ENCODE results near the gene TAF8.

The TAF8 gene

DNA sequence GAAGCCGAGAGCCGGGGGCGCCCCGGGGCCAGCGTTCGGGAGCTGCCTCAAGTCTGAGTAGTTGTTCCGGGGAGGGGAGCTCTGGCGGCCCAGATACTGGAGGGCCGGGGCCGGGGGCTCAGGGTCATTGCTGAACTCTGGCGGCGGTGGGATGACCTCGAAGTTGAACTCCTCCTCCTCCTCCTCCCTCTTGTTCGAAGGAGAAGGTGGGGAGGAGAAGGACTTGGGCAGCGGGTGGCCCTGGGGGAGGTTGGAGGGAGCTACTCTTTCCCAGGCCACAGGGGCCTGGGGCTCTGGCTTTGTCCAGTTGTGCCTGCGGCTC, 54.4 kb downstream of the TAF8 start:
- no peaks in the 10 kb centered on the region for H3K9me3 ChIP-seq (ENCODE audit: control insufficient read depth in 1 of 2, low read length in 2 of 2)
- H3K4me1 ChIP-seq (ENCODE audit: control insufficient read depth in 1 of 2, insufficient read depth in 2 of 2, low read length in 2 of 2), result peaks cover 0 to 5% of the 10 kb centered on the region in 2 donors
- H3K4me3 ChIP-seq (ENCODE audit: low read depth in 1 of 2, low read length in 2 of 2), result peak overlapping the region in 1 of 2 donors; percentile 60
- no peaks in the 10 kb centered on the region for H3K27me3 ChIP-seq (ENCODE audit: low read depth, low read length)
- H3K36me3 ChIP-seq (ENCODE audit: control insufficient read depth in 1 of 2, insufficient read depth in 2 of 2, low read length in 2 of 2), result peaks cover 0 to 7% of the 10 kb centered on the region in 2 donors
- H3K27ac ChIP-seq (ENCODE audit: low read length), result no peak overlapping the region

DNA sequence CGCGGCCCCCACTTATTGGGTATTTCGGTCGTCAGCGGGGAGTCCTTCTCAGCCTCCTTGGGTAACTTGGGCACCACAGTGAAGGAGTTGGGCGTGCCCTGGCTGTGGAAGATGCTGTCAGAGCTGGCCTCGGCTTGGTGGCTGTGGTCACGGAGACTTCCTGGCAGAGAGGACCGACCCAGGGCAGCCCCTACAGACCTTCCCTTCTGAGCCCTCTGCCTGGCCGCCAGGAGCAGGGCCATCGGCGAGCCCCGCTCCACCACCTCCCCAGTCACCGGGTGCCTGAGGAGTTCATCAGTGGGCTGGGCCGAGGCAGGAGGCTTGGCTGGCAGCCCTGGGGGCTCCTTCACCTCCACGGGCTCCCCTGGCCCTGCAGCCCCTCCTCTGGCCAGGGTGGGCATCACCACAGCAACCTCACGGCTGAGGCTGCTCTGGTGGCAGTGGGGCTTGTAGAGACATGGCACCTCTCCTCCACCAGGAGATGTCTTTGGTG, 54.9 kb downstream of the TAF8 start:
- Histone ChIP-seq H3K27ac (ENCODE audit: low read length) (no peak overlapping the region), H3K4me1 (ENCODE audit: control insufficient read depth in 1 of 2, insufficient read depth in 2 of 2, low read length in 2 of 2) (peaks cover 0 to 5% of the 10 kb centered on the region in 2 donors), H3K27me3 (ENCODE audit: low read depth, low read length) (no peaks in the 10 kb centered on the region), H3K4me3 (ENCODE audit: low read depth in 1 of 2, low read length in 2 of 2) (no peak overlapping the region), H3K36me3 (ENCODE audit: control insufficient read depth in 1 of 2, insufficient read depth in 2 of 2, low read length in 2 of 2) (peaks cover 0 to 7% of the 10 kb centered on the region in 2 donors), H3K9me3 (ENCODE audit: control insufficient read depth in 1 of 2, low read length in 2 of 2) (no peaks in the 10 kb centered on the region)

DNA sequence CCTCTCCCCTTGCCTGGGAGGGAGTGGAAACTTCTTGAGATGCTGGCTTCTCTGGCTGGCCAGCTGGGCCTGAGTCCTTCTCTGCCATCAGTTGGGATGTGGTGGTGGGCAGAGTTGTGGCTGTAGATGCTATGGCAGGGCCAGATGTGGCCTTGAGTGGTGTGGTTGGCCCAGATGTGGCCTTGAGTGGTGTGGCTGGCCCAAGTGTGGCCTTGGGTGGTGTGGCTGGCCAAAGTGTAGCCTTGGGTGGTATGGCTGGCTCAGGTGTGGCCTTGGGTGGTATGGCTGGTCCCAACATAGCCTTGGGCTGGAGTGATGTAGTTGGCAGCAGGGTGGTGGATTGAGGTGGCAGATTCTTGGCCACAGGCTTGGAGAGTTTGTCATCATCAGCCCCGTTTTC, 55.4 kb downstream of the TAF8 start:
- Histone ChIP-seq H3K4me3 (ENCODE audit: low read depth in 1 of 2, low read length in 2 of 2) (no peak overlapping the region), H3K27me3 (ENCODE audit: low read depth, low read length) (no peaks in the 10 kb centered on the region), H3K9me3 (ENCODE audit: control insufficient read depth in 1 of 2, low read length in 2 of 2) (no peaks in the 10 kb centered on the region), H3K27ac (ENCODE audit: low read length) (no peak overlapping the region), H3K36me3 (ENCODE audit: control insufficient read depth in 1 of 2, insufficient read depth in 2 of 2, low read length in 2 of 2) (peaks cover 0 to 7% of the 10 kb centered on the region in 2 donors), H3K4me1 (ENCODE audit: control insufficient read depth in 1 of 2, insufficient read depth in 2 of 2, low read length in 2 of 2) (peaks cover 0 to 5% of the 10 kb centered on the region in 2 donors)

DNA sequence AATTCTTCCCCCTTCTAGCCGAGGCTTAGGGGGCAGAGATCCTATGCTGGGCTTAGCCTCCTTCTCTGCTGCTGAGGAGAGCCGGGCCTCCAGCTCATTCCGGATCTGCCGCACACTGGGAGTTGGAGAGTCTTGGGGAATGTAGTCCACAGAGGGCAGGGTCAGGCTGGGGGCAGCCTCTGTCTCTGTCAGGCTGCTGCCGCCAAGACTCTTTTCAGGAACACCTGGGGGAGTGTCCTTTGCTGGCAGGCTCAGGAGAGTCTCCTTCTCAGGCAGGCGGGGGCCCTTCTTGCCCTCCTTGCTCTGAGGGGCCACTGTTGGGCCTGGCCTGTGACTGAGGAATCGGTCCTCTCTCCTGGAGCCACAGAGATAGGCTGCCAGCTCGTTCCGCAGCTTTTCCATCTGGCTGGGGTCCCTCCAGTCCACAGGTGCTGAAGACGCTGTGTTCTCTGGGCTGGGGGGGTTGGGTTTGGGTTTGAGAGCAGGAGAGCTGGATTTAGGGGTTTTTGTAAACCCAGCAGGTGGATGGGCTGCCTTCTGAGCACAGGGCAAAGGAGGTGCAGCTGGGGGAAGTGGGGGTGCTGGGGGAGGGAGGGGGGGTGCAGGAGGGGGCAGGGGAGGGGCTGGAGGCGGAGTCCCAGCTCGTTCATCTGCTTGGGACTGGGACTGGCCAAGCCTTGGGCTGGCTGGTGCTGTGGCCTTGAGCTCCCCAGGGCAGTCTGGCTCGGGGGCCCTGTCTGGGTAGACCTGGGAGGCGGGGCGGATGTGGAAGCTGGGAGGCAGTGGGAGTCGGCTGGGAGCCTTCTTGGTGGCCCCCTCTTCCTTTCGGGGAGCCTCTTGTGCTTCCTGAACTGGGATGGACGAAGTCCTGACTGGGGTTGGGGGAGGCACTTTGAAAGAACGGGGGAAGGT, 56.0 kb downstream of the TAF8 start:
- H3K27ac ChIP-seq (ENCODE audit: low read length), result no peak overlapping the region
- H3K27me3 ChIP-seq (ENCODE audit: low read depth, low read length), result no peaks in the 10 kb centered on the region
- no peak overlapping the region for H3K4me3 ChIP-seq (ENCODE audit: low read depth in 1 of 2, low read length in 2 of 2)
- peaks cover 0 to 5% of the 10 kb centered on the region in 2 donors for H3K4me1 ChIP-seq (ENCODE audit: control insufficient read depth in 1 of 2, insufficient read depth in 2 of 2, low read length in 2 of 2)
- H3K36me3 ChIP-seq (ENCODE audit: control insufficient read depth in 1 of 2, insufficient read depth in 2 of 2, low read length in 2 of 2), result peaks cover 0 to 7% of the 10 kb centered on the region in 2 donors
- no peaks in the 10 kb centered on the region for H3K9me3 ChIP-seq (ENCODE audit: control insufficient read depth in 1 of 2, low read length in 2 of 2)

DNA sequence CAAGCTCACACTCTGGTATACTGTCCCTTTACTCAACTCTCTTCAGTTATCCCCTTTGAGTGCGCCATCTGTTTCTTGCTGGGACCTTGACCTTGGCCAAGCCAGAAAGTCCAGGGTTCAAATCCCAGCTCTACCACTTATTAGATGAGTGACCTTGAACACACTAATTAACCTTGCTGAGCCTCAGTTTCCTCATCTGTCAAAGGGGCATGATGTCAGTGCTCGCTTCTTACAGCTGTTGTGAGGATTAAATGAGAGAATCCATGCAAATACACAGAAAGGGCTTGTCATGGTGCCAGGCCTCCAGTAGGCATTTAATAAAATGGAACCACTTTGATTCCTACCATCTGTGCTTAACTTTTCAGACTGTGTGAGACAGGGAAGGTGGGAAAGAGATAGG, 57.7 kb downstream of the TAF8 start:
- H3K27me3 ChIP-seq (ENCODE audit: low read depth, low read length), result no peaks in the 10 kb centered on the region
- H3K4me1 ChIP-seq (ENCODE audit: control insufficient read depth in 1 of 2, insufficient read depth in 2 of 2, low read length in 2 of 2), result peaks cover 0 to 2% of the 10 kb centered on the region in 2 donors
- peaks cover 0 to 2% of the 10 kb centered on the region in 2 donors for H3K36me3 ChIP-seq (ENCODE audit: control insufficient read depth in 1 of 2, insufficient read depth in 2 of 2, low read length in 2 of 2)
- no peak overlapping the region for H3K27ac ChIP-seq (ENCODE audit: low read length)
- H3K9me3 ChIP-seq (ENCODE audit: control insufficient read depth in 1 of 2, low read length in 2 of 2), result no peaks in the 10 kb centered on the region
- no peak overlapping the region for H3K4me3 ChIP-seq (ENCODE audit: low read depth in 1 of 2, low read length in 2 of 2)

DNA sequence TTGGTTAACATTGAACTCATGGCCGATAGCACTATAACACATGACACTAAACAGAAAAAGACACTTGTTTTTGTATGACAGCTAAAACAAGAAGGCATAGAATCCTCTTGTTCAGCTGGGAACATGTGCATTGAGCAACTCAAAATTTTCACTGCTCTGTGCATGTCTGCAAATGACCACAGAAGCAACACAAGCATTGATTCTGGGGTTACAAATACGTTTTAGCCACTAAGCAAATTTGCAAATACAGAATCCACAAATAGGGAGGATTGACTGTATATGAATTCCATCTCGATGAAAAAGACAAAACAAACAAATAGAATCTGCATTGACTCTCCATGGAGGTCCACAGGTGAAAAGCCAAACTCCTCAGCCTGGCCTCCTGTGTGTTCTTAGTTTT, 60.4 kb downstream of the TAF8 start:
- no peaks in the 10 kb centered on the region for H3K27me3 ChIP-seq (ENCODE audit: low read depth, low read length)
- H3K36me3 ChIP-seq (ENCODE audit: control insufficient read depth in 1 of 2, insufficient read depth in 2 of 2, low read length in 2 of 2), result no peaks in the 10 kb centered on the region
- H3K4me3 ChIP-seq (ENCODE audit: low read depth in 1 of 2, low read length in 2 of 2), result no peak overlapping the region
- peaks cover 0 to 5% of the 10 kb centered on the region in 2 donors for H3K4me1 ChIP-seq (ENCODE audit: control insufficient read depth in 1 of 2, insufficient read depth in 2 of 2, low read length in 2 of 2)
- H3K9me3 ChIP-seq (ENCODE audit: control insufficient read depth in 1 of 2, low read length in 2 of 2), result no peaks in the 10 kb centered on the region
- H3K27ac ChIP-seq (ENCODE audit: low read length), result no peak overlapping the region

DNA sequence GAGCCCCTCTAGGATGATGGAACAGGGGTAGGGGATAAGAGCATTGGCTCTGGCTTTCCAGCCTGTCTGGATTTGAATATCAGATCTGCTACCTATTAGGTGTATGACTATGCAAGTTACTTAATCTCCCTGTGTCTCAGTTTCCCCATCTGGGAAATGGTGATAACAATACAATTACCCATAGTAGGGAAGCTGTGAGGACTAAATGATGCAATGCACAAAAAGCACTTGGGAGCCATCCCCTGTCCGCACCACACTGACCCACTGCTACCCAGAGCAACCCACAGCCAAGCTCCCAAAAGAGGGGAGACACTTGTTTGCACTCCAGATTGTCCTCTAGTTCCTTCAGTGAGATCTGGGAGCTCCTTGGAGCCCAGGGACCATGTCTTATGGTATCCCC, 62.0 kb downstream of the TAF8 start:
- no peaks in the 10 kb centered on the region for H3K27me3 ChIP-seq (ENCODE audit: low read depth, low read length)
- H3K4me1 ChIP-seq (ENCODE audit: control insufficient read depth in 1 of 2, insufficient read depth in 2 of 2, low read length in 2 of 2), result peaks cover 0 to 5% of the 10 kb centered on the region in 2 donors
- no peak overlapping the region for H3K27ac ChIP-seq (ENCODE audit: low read length)
- H3K36me3 ChIP-seq (ENCODE audit: control insufficient read depth in 1 of 2, insufficient read depth in 2 of 2, low read length in 2 of 2), result no peaks in the 10 kb centered on the region
- H3K4me3 ChIP-seq (ENCODE audit: low read depth in 1 of 2, low read length in 2 of 2), result no peak overlapping the region
- no peaks in the 10 kb centered on the region for H3K9me3 ChIP-seq (ENCODE audit: control insufficient read depth in 1 of 2, low read length in 2 of 2)

DNA sequence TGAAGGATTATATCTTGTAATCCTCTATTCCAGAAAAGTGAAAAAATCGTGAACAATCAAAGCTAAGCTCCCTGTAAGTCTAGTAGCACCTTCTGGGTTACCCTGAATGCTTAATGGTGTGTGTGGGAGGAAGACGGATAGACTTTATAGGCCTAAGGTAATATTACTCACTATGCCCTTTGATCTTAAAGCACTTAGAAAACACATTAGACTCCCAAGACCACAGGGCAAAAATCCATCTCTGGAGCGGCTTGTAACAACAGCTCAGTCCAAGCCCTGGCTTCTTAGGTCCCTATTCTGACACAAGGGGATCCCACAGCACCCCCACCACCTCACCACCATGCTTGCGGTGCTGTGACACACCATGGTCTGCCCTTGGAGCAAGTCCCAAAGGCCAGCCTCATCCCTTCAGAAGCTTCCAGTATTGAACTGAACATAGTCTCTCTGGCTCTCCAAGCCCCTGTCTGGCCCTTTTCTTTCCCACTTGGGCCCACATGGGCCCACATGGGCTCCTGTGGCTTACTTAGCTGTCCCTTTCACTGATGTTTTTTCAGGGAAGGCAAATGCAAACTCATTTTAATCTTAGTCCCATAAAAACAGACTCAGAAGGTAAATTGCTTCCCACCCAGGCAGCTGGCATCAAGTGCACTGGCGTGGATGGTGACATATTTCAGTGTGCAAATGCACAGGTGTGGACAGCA, 63.8 kb downstream of the TAF8 start:
- Histone ChIP-seq H3K4me3 (ENCODE audit: low read depth in 1 of 2, low read length in 2 of 2) (no peak overlapping the region), H3K4me1 (ENCODE audit: control insufficient read depth in 1 of 2, insufficient read depth in 2 of 2, low read length in 2 of 2) (peaks cover 3 to 7% of the 10 kb centered on the region in 2 donors), H3K9me3 (ENCODE audit: control insufficient read depth in 1 of 2, low read length in 2 of 2) (no peaks in the 10 kb centered on the region), H3K27me3 (ENCODE audit: low read depth, low read length) (no peaks in the 10 kb centered on the region), H3K36me3 (ENCODE audit: control insufficient read depth in 1 of 2, insufficient read depth in 2 of 2, low read length in 2 of 2) (no peaks in the 10 kb centered on the region), H3K27ac (ENCODE audit: low read length) (peak overlapping the region; percentile 79)

DNA sequence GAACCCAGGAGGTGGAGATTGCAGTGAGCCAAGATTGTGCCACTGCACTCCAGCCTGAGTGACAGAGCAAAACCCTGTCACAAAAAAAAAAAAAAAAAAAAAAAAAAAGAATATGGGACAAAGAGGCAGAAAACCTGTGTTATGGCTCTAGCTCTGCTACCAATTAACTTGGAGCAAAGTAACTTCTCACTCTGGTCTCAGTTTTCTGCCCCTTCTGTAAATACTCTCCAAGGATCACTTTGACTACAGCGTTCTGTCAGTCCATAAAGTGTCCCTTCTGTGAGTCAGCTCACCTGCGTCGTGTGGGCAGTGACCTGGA, 67.5 kb downstream of the TAF8 start:
- Histone ChIP-seq H3K4me1 (ENCODE audit: control insufficient read depth in 1 of 2, insufficient read depth in 2 of 2, low read length in 2 of 2) (peaks cover 3 to 10% of the 10 kb centered on the region in 2 donors), H3K27me3 (ENCODE audit: low read depth, low read length) (no peaks in the 10 kb centered on the region), H3K4me3 (ENCODE audit: low read depth in 1 of 2, low read length in 2 of 2) (no peak overlapping the region), H3K9me3 (ENCODE audit: control insufficient read depth in 1 of 2, low read length in 2 of 2) (no peaks in the 10 kb centered on the region), H3K27ac (ENCODE audit: low read length) (peak overlapping the region; percentile 75), H3K36me3 (ENCODE audit: control insufficient read depth in 1 of 2, insufficient read depth in 2 of 2, low read length in 2 of 2) (no peaks in the 10 kb centered on the region)

DNA sequence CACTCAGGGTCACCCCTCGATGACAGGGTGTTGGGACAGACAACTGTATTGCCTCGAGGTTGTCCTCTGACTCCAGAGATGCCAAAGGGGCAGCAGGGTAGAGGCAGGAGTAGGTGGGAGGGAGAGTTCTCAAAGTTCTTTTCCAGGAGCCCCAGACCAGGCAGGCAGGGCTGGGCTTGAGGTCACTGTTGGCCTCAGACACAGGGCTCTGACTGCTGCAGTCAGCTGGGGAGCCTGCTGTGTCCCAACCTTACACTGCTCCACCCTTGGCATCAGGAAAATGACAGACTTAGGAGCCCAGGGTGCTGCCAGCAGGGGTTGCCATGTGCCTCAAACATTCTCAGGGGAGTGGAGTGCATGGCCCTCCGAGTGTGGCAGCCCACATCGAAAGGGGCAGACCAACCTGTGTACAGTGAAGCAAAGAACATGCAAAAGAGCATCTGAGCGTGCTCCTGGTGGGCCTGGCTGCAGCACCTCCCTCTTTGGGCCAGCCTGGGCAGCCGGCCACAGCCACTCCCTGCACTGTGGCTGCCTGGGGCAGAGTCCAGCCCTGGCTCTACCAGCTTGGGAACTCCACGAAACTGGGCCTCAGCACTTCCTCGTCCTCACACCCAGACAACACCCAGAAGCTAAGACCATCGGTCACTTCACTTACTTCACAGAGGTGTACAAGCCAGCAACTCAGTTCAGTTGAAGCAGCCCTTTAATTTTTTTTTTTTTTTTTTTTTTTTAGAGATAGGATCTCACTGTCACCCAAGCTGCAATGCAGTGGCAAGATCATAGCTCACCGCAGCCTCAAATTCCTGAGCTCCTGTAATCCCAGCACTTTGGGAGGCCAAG, 68.1 kb downstream of the TAF8 start:
- Histone ChIP-seq H3K4me1 (ENCODE audit: control insufficient read depth in 1 of 2, insufficient read depth in 2 of 2, low read length in 2 of 2) (peaks cover 3 to 5% of the 10 kb centered on the region in 2 donors), H3K36me3 (ENCODE audit: control insufficient read depth in 1 of 2, insufficient read depth in 2 of 2, low read length in 2 of 2) (no peaks in the 10 kb centered on the region), H3K27ac (ENCODE audit: low read length) (peak overlapping the region; percentile 75), H3K27me3 (ENCODE audit: low read depth, low read length) (no peaks in the 10 kb centered on the region), H3K4me3 (ENCODE audit: low read depth in 1 of 2, low read length in 2 of 2) (no peak overlapping the region), H3K9me3 (ENCODE audit: control insufficient read depth in 1 of 2, low read length in 2 of 2) (no peaks in the 10 kb centered on the region)

Data from muscle layer of duodenum (tissue), 2 donors.